IgD-negative memory B cell (primary cell): ENCODE data around the gene HAVCR1. TPM values are rescaled to one million over a fixed set of nuclear protein-coding genes. Genes with fewer than 3 reads are reported as not detected.

Experiments
- H3K27ac Mint-ChIP-seq, 3 donors: one replicate each; pipeline ENCODE4 v1.8.0; 2020 to 2022; ENCODE audit warnings: mild to moderate bottlenecking in 3 of 3, mixed read lengths in 3 of 3, moderate library complexity in 1 of 3
- H3K27me3 Mint-ChIP-seq: one replicate; pipeline ENCODE4 v1.8.0; 2021; ENCODE audit warnings: mixed read lengths
- H3K36me3 Mint-ChIP-seq: one replicate; pipeline ENCODE4 v1.8.0; 2020; ENCODE audit warnings: mild to moderate bottlenecking, mixed read lengths
- H3K4me1 Mint-ChIP-seq, 3 donors: one replicate each; pipeline ENCODE4 v1.8.0; 2020 to 2022; ENCODE audit warnings: mixed read lengths in 3 of 3, mild to moderate bottlenecking in 1 of 3
- H3K4me3 Mint-ChIP-seq, 4 donors: one replicate each; pipeline ENCODE4 v1.8.0; 2020 to 2022; ENCODE audit warnings: mild to moderate bottlenecking in 4 of 4, mixed read lengths in 4 of 4, moderate library complexity in 3 of 4
- H3K9me3 Mint-ChIP-seq, 3 donors: one replicate each; pipeline ENCODE4 v1.8.0; 2020 to 2021; ENCODE audit warnings: mixed read lengths in 3 of 3, mild to moderate bottlenecking in 1 of 3
- polyA plus RNA-seq: library from polyadenylated mRNA; unstranded; fragments of 300-500 nt; fragmentation: Illumina TruSeq; gene quantifications from one replicate; pipeline ENCODE4 v1.2.3, GENCODE V29; 2021

The HAVCR1 gene
- polyA plus RNA-seq, 1 donor from 2014 or later, result not detected

- Mint-ChIP-seq H3K4me3 (no peak overlapping the region), H3K27me3 (peaks cover 18% of the 10 kb centered on the region), H3K9me3 (peaks cover 0 to 8% (median 2%) of the 10 kb centered on the region in 3 donors), H3K4me1 (peaks cover 5 to 7% (median 6%) of the 10 kb centered on the region in 3 donors), H3K36me3 (no peaks in the 10 kb centered on the region), H3K27ac (no peak overlapping the region)
Measured at GRCh38 chr5:156981481-156981880, 77.4 kb downstream of the HAVCR1 start.

Other genes starting within 250 kb of the HAVCR1 start
- not detected for gene PPP1R2B, start 208.8 kb downstream of the HAVCR1 start, polyA plus RNA-seq
- not detected for gene TIMD4, start 95.9 kb downstream of the HAVCR1 start, polyA plus RNA-seq
- 1.8 TPM for gene HAVCR2, start 49.9 kb upstream of the HAVCR1 start, polyA plus RNA-seq
- gene MED7, start 83.7 kb upstream of the HAVCR1 start, polyA plus RNA-seq, result 18.6 TPM
- gene GARIN3, start 107.1 kb upstream of the HAVCR1 start, polyA plus RNA-seq, result not detected
- gene ITK, start 121.7 kb upstream of the HAVCR1 start, polyA plus RNA-seq, result 5.6 TPM
- 366 TPM for gene CYFIP2, start 207.0 kb upstream of the HAVCR1 start, polyA plus RNA-seq